Measurements from ENCODE around the gene MACO1. TPM values are rescaled to one million over a fixed set of nuclear protein-coding genes. Genes with fewer than 3 reads are reported as not detected.
"Not testable (repeated sequence)": the region's sequence is repeated elsewhere in the genome, so short reads cannot be mapped to it uniquely, and the experiment has no call there.

The MACO1 gene
- total and polyA plus RNA-seq, 3 experiments from 2014 or later: 7.5 to 15.6 (median 14.7) TPM

GRCh38 chr1:25505656-25506385 is 75.1 kb downstream of the MACO1 start:
- POLR2A ChIA-PET: interaction anchor here (1.1 kb wide), 1 partner anchor 52 kb away, joined by 3 read pairs; no protein-coding TSS in a partner anchor
- Histone ChIP-seq H3K4me1 (ENCODE audit: insufficient read depth, low read length) (peaks cover 23% of the 10 kb centered on the region), H3K4me3 (ENCODE audit: low read length) (no peak overlapping the region), H3K9me3 (ENCODE audit: low read length) (no peaks in the 10 kb centered on the region), H3K36me3 (ENCODE audit: insufficient read depth, low read length) (no peaks in the 10 kb centered on the region), H3K27me3 (ENCODE audit: insufficient read depth, low read length, poor library complexity, severe bottlenecking) (no peaks in the 10 kb centered on the region), H3K27ac (ENCODE audit: low read depth, low read length) (no peak overlapping the region)
- Mint-ChIP-seq H3K27me3 (no peaks in the 10 kb centered on the region), H3K27ac (peak overlapping the region in 5 of 8 donors; percentile 2 to 80 (median 68)), H3K9me3 (no peaks in the 10 kb centered on the region), H3K36me3 (peaks cover 0 to 5% (median 4%) of the 10 kb centered on the region in 3 donors), H3K4me3 (peak overlapping the region in 6 of 7 donors; percentile 48 to 72 (median 66)), H3K4me1 (peaks cover 8 to 25% (median 19%) of the 10 kb centered on the region in 3 donors)
- CTCF ChIA-PET: interaction anchor here (0.8 to 7.1 kb wide), 4 partner anchors 11 to 306 kb away, joined by 3 to 79 read pairs (median 5); no protein-coding TSS in a partner anchor
- no peak for DNase-seq

- Mint-ChIP-seq H3K27ac (peak overlapping the region in 6 of 8 donors; percentile 2 to 77 (median 56)), H3K4me1 (peaks cover 8 to 25% (median 19%) of the 10 kb centered on the region in 3 donors), H3K4me3 (peak overlapping the region; percentile 13 to 73 (median 71))
- ChIA-PET POLR2A (interaction anchor here (0.8 kb wide), 1 partner anchor 102 kb away, joined by 3 read pairs; no protein-coding TSS in a partner anchor), CTCF (interaction anchor here (1.4 to 7.1 kb wide), 2 partner anchors 15 to 303 kb away, joined by 6 to 79 read pairs; no protein-coding TSS in a partner anchor)
- H3K4me1 ChIP-seq (ENCODE audit: insufficient read depth, low read length): peaks cover 23% of the 10 kb centered on the region
- H3K36me3 Mint-ChIP-seq; H3K27ac ChIP-seq (ENCODE audit: low read depth, low read length); H3K4me3 ChIP-seq (ENCODE audit: low read length); H3K27me3 Mint-ChIP-seq; H3K27me3 ChIP-seq (ENCODE audit: insufficient read depth, low read length, poor library complexity, severe bottlenecking); H3K36me3 ChIP-seq (ENCODE audit: insufficient read depth, low read length); H3K9me3 ChIP-seq (ENCODE audit: low read length); H3K9me3 Mint-ChIP-seq: not testable (repeated sequence)
- DNase-seq: peak in 3 of 5 donors; percentile 17 to 70 (median 54)
These were observed 76.1 kb downstream of the MACO1 start for GRCh38 chr1:25506566-25507463.

GRCh38 chr1:25513666-25514065 is 83.0 kb downstream of the MACO1 start:
- H3K9me3 ChIP-seq (ENCODE audit: low read length): no peaks in the 10 kb centered on the region
- peaks cover 0 to 2% of the 10 kb centered on the region in 2 donors for H3K27me3 Mint-ChIP-seq
- no peaks in the 10 kb centered on the region for H3K4me1 ChIP-seq (ENCODE audit: insufficient read depth, low read length)
- no peaks in the 10 kb centered on the region for H3K27me3 ChIP-seq (ENCODE audit: insufficient read depth, low read length, poor library complexity, severe bottlenecking)
- no peaks in the 10 kb centered on the region for H3K4me1 Mint-ChIP-seq
- H3K36me3 ChIP-seq (ENCODE audit: insufficient read depth, low read length): no peaks in the 10 kb centered on the region
- H3K27ac Mint-ChIP-seq: no peak overlapping the region
- no peak overlapping the region for H3K4me3 ChIP-seq (ENCODE audit: low read length)
- H3K36me3 Mint-ChIP-seq: no peaks in the 10 kb centered on the region
- DNase-seq: peak in 1 of 5 donors; percentile 32
- POLR2A ChIA-PET: no interaction called here
- no peak overlapping the region for H3K4me3 Mint-ChIP-seq
- peaks cover 0 to 3% (median 0%) of the 10 kb centered on the region in 5 donors for H3K9me3 Mint-ChIP-seq
- CTCF ChIA-PET: interaction anchor here (0.9 to 1.5 kb wide), 3 partner anchors 10 to 60 kb away, joined by 3 to 5 read pairs (median 3); no protein-coding TSS in a partner anchor
- no peak overlapping the region for H3K27ac ChIP-seq (ENCODE audit: low read depth, low read length)

GRCh38 chr1:25515033-25515432 is 84.3 kb downstream of the MACO1 start:
- POLR2A ChIA-PET: no interaction called here
- Histone ChIP-seq H3K27me3 (ENCODE audit: insufficient read depth, low read length, poor library complexity, severe bottlenecking) (no peaks in the 10 kb centered on the region), H3K9me3 (ENCODE audit: low read length) (no peaks in the 10 kb centered on the region), H3K4me1 (ENCODE audit: insufficient read depth, low read length) (no peaks in the 10 kb centered on the region), H3K27ac (ENCODE audit: low read depth, low read length) (no peak overlapping the region), H3K36me3 (ENCODE audit: insufficient read depth, low read length) (no peaks in the 10 kb centered on the region), H3K4me3 (ENCODE audit: low read length) (no peak overlapping the region)
- H3K27ac Mint-ChIP-seq: no peak overlapping the region
- H3K9me3 Mint-ChIP-seq: peaks cover 0 to 3% (median 0%) of the 10 kb centered on the region in 5 donors
- no peaks in the 10 kb centered on the region for H3K36me3 Mint-ChIP-seq
- no peaks in the 10 kb centered on the region for H3K4me1 Mint-ChIP-seq
- no peak overlapping the region for H3K4me3 Mint-ChIP-seq
- CTCF ChIA-PET: no interaction called here
- peaks cover 0 to 2% of the 10 kb centered on the region in 2 donors for H3K27me3 Mint-ChIP-seq
- DNase-seq: peak in 1 of 5 donors; percentile 8

GRCh38 chr1:25516686-25517085 is 86.0 kb downstream of the MACO1 start:
- peak in 1 of 5 donors; percentile 6 for DNase-seq
- Mint-ChIP-seq H3K36me3 (no peaks in the 10 kb centered on the region), H3K4me3 (no peak overlapping the region), H3K27me3 (peaks cover 0 to 2% of the 10 kb centered on the region in 2 donors), H3K4me1 (peaks cover 7 to 9% (median 9%) of the 10 kb centered on the region in 3 donors), H3K27ac (no peak overlapping the region), H3K9me3 (peaks cover 0 to 3% (median 0%) of the 10 kb centered on the region in 5 donors)
- ChIA-PET POLR2A (no interaction called here), CTCF (interaction anchor here (1.0 to 1.1 kb wide), 2 partner anchors 11 to 56 kb away, joined by 3 to 4 read pairs; no protein-coding TSS in a partner anchor)
- H3K36me3 ChIP-seq (ENCODE audit: insufficient read depth, low read length): no peaks in the 10 kb centered on the region
- H3K4me3 ChIP-seq (ENCODE audit: low read length): no peak overlapping the region
- no peaks in the 10 kb centered on the region for H3K27me3 ChIP-seq (ENCODE audit: insufficient read depth, low read length, poor library complexity, severe bottlenecking)
- H3K9me3 ChIP-seq (ENCODE audit: low read length): no peaks in the 10 kb centered on the region
- H3K27ac ChIP-seq (ENCODE audit: low read depth, low read length): no peak overlapping the region
- peaks cover 6% of the 10 kb centered on the region for H3K4me1 ChIP-seq (ENCODE audit: insufficient read depth, low read length)

GRCh38 chr1:25517476-25518394 is 87.0 kb downstream of the MACO1 start:
- H3K9me3 ChIP-seq (ENCODE audit: low read length): no peaks in the 10 kb centered on the region
- Mint-ChIP-seq H3K27me3 (peaks cover 0 to 2% of the 10 kb centered on the region in 2 donors), H3K4me1 (peaks cover 7 to 9% (median 9%) of the 10 kb centered on the region in 3 donors), H3K4me3 (no peak overlapping the region), H3K9me3 (peaks cover 0 to 3% (median 0%) of the 10 kb centered on the region in 5 donors), H3K27ac (no peak overlapping the region), H3K36me3 (no peaks in the 10 kb centered on the region)
- CTCF ChIA-PET: no interaction called here
- no peak overlapping the region for H3K27ac ChIP-seq (ENCODE audit: low read depth, low read length)
- H3K4me1 ChIP-seq (ENCODE audit: insufficient read depth, low read length): peaks cover 6% of the 10 kb centered on the region
- peak in 1 of 5 donors; percentile 35 for DNase-seq
- POLR2A ChIA-PET: no interaction called here
- no peak overlapping the region for H3K4me3 ChIP-seq (ENCODE audit: low read length)
- no peaks in the 10 kb centered on the region for H3K36me3 ChIP-seq (ENCODE audit: insufficient read depth, low read length)
- no peaks in the 10 kb centered on the region for H3K27me3 ChIP-seq (ENCODE audit: insufficient read depth, low read length, poor library complexity, severe bottlenecking)

GRCh38 chr1:25519624-25520023 is 88.9 kb downstream of the MACO1 start:
- no peaks in the 10 kb centered on the region for H3K36me3 Mint-ChIP-seq
- H3K36me3 ChIP-seq (ENCODE audit: insufficient read depth, low read length): no peaks in the 10 kb centered on the region
- POLR2A ChIA-PET: interaction anchor here (2.4 kb wide), 1 partner anchor 16 kb away, joined by 5 read pairs; no protein-coding TSS in a partner anchor

More at GRCh38 chr1:25519624-25520023, 88.9 kb downstream of the MACO1 start:
- Mint-ChIP-seq H3K4me3 (no peak overlapping the region), H3K27me3 (peaks cover 0 to 4% of the 10 kb centered on the region in 2 donors), H3K4me1 (peaks cover 7 to 9% (median 9%) of the 10 kb centered on the region in 3 donors), H3K27ac (no peak overlapping the region), H3K9me3 (no peaks in the 10 kb centered on the region)
- CTCF ChIA-PET: interaction anchor here (0.8 to 6.3 kb wide), 7 partner anchors 16 to 292 kb away, joined by 3 to 79 read pairs (median 6); no protein-coding TSS in a partner anchor
- DNase-seq: peak in 1 of 5 donors; percentile 33
- H3K27me3 ChIP-seq (ENCODE audit: insufficient read depth, low read length, poor library complexity, severe bottlenecking): no peaks in the 10 kb centered on the region
- H3K4me3 ChIP-seq (ENCODE audit: low read length): no peak overlapping the region
- peaks cover 6% of the 10 kb centered on the region for H3K4me1 ChIP-seq (ENCODE audit: insufficient read depth, low read length)
- no peaks in the 10 kb centered on the region for H3K9me3 ChIP-seq (ENCODE audit: low read length)
- no peak overlapping the region for H3K27ac ChIP-seq (ENCODE audit: low read depth, low read length)
